GM23338 (cell line): ENCODE data around the gene TRAF3IP1. TPM values are rescaled to one million over a fixed set of nuclear protein-coding genes. Genes with fewer than 3 reads are reported as not detected.

Experiments used
- EZH2 ChIP-seq: fragments of 200-600 bp; sonication (generic); IDR thresholded peaks from one replicate; pipeline ENCODE4 v1.8.0; 2017; ENCODE audit warnings: antibody characterized with exemption, mild to moderate bottlenecking, low read depth; ENCODE audit not compliant: unreplicated experiment
- POLR2AphosphoS5 ChIP-seq: IDR thresholded peaks from 2 replicates; pipeline ENCODE4 v1.6.1; 2016; ENCODE audit warnings: antibody characterized with exemption, low read depth
- ZNF114 ChIP-seq: fragments of 250-450 bp; sonication (Bioruptor Pico); IDR thresholded peaks from 2 replicates; pipeline ENCODE4 v1.5.0; 2020; ENCODE audit warnings: mild to moderate bottlenecking, moderate library complexity
- polyA plus RNA-seq: library from polyadenylated mRNA; unstranded; fragments of >200 nt; fragmentation: Nextera tagmentation; extraction: Ambion mirVana; gene quantifications from 2 replicates; pipeline ENCODE4 v1.2.1, GENCODE V29; 2016
- small RNA-seq: library from RNA; depleted of rRNA; stranded (forward); fragments of <200 nt; gene quantifications from one replicate; pipeline ENCODE3, GENCODE V24; 2014; ENCODE audit warnings: low replicate concordance
- total RNA-seq: library from RNA; depleted of rRNA; stranded (reverse); fragments of >200 nt; shearing (Covaris generic); gene quantifications from 2 replicates; pipeline ENCODE4 v1.2.3, GENCODE V29; 2014; rRNA removed

TRAF3IP1 gene
- total and polyA plus RNA-seq, 2 experiments from 2014 or later, result 12.5 to 20.7 TPM

DNA sequence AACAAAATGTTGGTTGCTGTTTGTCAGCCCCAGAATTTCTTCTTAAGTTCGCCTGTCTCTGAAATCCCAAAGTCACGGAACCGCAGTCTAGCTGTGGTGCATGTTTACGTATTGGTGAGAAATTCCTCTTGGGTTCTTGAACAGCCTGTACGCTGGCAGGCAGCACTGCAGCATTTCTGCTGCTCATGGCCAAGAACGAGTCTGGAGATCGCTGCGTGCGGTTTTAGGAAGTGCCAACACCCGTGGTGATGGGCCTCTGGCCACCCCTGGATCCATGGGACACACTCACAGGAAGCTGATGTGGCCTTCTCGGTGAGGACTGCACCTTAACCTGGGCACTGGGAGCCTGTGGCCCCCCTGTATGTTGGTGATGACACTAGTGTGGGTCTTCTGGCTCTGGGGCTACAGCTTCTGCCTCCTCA lies 130.1 kb downstream of the TRAF3IP1 start (continued):
- TF ChIP-seq EZH2 (no peak), POLR2AphosphoS5 (no peak), ZNF114 (no peak)

Small RNA genes within 50 kb of the gene (small RNA-seq; reads per million reads assigned to genes)
- not detected for gene RNU6-234P

Other genes with a start within 250 kb of the TRAF3IP1 start
- 3.1 and 4.3 TPM in 2 replicates for gene ESPNL, start 220.2 kb upstream of the TRAF3IP1 start, total RNA-seq
- 0.44 and 0.71 TPM in 2 replicates for gene ESPNL, start 220.2 kb upstream of the TRAF3IP1 start, polyA plus RNA-seq
- 0.07 TPM in 1 of 2 replicates, not detected in the other for gene KLHL30, start 181.8 kb upstream of the TRAF3IP1 start, total RNA-seq
- not detected in 2 replicates for gene KLHL30, start 181.8 kb upstream of the TRAF3IP1 start, polyA plus RNA-seq
- gene ERFE, start 161.5 kb upstream of the TRAF3IP1 start, total RNA-seq, result 2.5 and 3.3 TPM in 2 replicates
- 0.61 and 1.0 TPM in 2 replicates for gene ERFE, start 161.5 kb upstream of the TRAF3IP1 start, polyA plus RNA-seq
- 17.0 and 29.7 TPM in 2 replicates for gene ILKAP, start 116.8 kb upstream of the TRAF3IP1 start, total RNA-seq
- 35.9 and 36.3 TPM in 2 replicates for gene ILKAP, start 116.8 kb upstream of the TRAF3IP1 start, polyA plus RNA-seq
- gene HES6, start 80.5 kb upstream of the TRAF3IP1 start, total RNA-seq, result 76.3 and 85.5 TPM in 2 replicates
- 38.8 and 42.7 TPM in 2 replicates for gene HES6, start 80.5 kb upstream of the TRAF3IP1 start, polyA plus RNA-seq
- 4.6 TPM in 2 replicates for gene PER2, start 31.9 kb upstream of the TRAF3IP1 start, total RNA-seq
- 2.2 and 2.3 TPM in 2 replicates for gene PER2, start 31.9 kb upstream of the TRAF3IP1 start, polyA plus RNA-seq
- gene ASB1, start 106.4 kb downstream of the TRAF3IP1 start, total RNA-seq, result 18.9 and 23.9 TPM in 2 replicates
- gene ASB1, start 106.4 kb downstream of the TRAF3IP1 start, polyA plus RNA-seq, result 21.5 and 23.8 TPM in 2 replicates